HG02884 (cell line): ENCODE measurements around the gene NECTIN1.

Experiments used
- ATAC-seq: cut with Tn5 transposase; IDR thresholded peaks from one replicate; pipeline ENCODE4 v1.9.1; 2021; ENCODE audit warnings: mild to moderate bottlenecking, moderate library complexity; ENCODE audit not compliant: unreplicated experiment

Gene NECTIN1

DNA sequence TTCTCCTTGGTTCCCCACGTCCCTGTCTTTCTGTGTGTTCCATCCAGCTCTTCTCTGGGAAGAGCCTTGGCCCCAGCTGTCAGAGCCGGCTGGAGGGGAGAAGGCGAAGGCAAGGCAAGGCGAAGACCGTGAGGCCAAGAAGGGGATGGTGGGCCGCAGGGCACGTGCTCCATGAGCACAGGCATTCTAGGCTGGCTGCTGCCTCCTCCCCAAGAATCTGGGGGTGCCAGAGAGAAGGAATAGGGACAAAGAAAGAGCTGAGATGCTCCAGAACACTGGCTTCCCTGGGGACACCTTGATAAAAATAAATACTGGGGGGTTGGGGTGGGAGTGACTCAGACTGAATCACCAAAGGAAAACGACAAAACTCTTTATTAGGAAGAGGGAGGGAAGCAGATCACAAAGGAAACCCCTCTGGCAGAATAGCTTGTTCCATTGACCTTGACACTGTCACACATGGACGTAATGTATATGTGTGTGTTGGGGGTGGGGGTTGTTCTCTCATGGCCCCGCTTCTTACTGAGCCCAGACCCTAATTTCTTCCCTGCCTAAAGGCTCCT, 52.5 kb downstream of the NECTIN1 start:
- no peak for ATAC-seq

DNA sequence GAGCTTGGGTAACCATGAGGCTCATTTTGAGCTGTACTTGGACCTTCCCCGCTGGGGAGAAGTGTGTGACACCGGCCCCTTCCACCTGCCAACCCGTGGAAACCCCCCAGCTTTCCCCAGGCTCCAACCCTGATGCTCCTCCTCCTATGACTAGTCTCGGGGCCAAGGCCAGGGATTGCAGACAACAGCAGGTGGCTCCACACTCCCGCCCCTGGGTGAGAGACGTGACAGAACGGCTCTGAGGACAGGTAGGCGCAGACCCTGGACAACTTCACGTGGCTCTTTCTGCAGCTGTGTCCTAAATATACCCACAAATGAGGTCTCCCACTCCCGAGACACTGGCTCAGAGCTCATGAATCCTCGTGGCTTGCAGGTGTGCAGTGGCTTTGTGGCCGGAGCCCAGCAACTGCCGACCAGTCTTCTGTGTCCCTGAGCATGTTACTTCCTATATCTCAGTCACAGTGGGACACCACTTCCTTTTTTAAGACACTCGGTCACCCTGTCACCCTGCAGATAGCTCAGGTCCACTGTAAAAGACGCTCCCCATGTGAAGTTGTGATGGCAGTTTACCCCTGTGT, 55.2 kb downstream of the NECTIN1 start:
- peak; percentile 85 for ATAC-seq

DNA sequence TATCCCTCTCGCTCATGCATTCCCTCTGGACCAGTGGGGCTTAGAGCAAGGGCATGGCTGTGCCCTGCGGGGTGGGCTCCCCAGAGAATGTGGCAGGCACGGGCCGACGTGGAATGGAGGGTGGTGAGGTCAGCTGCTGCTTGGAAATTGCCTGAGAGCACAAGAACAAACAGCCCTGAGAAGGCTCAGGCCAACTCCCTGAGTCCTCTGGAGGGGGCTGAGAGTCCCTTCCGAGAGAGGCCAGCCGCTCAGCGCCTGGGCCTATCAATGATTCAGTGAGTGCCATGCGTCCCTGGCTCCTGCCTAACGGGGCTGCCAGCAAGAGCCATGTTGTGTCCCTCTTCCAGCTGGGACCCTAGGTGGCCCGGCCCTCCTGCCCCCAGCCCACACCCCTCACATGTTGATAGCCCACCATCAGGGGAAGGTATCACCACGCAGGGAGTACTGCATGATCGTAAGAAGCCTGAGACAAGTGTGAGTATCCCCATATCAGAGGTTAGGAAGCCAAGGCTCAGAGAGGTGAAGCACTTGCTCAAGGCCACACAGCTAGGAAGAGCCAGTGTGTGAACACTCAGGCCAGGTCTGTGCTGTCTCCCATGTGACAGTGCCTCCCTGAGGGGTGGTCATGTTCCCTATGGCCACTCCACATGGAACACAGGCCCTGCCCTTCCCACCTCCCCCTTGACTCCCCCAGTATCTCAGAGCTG, 55.8 kb downstream of the NECTIN1 start:
- peak; percentile 21 for ATAC-seq

DNA sequence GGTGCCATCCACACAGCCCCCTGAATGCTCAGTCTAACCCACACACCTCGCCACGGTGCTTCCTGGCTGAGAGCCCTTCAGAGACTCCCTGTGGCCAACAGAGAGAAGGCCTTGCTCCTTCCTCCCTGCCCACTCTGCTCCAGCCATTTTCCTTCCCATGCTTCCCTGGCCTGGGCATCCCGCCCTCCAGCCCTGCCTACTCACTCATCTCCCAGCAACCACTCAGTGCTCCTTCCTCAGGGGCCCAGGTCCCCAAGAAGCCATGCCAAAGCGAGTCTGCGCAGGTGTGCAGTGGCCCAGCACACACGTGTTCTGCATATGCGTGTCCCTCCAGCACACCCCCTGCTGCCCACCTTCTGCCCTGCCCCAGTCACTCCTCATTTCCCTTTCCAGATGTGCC, 56.4 kb downstream of the NECTIN1 start:
- no peak for ATAC-seq

DNA sequence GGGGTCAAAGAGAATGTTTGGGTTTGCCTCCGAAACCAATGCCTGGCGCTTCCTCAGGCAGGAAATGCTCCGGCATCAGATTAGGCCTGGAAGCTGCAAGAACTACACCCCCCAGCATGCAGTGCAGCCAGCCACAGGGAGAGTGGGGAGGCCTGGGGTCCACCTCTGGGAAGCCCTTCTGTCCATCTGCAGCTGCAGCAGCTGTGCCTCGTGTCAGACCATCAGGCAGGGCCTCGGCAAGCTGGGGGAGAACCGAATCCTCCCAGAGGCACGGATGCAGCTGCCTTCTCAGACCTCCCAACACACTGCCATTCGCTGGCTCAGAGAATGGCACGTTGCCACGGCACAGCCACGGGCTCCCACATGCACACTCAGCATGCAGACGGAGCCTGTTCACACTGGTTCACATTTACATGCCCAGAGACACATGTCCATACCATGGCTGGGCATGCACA, 57.4 kb downstream of the NECTIN1 start:
- no peak for ATAC-seq

DNA sequence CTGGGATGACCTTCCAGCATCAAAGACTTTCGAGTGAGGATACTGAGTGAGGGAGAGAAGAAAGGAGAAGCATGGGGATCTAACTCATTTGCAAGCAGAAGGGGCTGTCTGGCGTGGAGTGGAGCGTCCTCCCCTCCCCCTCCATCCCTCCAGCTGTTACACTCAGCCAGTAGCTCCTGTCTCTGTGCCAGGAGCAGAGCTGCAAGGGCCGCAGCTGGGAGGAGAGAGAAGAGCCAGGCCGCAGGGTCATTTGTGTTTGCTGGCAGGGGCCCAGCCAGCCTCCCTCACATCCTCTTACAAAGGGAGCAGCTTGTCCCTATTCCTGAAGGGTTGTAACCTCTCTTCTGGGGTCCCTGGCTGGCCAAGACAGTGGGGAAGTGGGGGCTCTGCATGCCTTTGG, 57.9 kb downstream of the NECTIN1 start:
- ATAC-seq, result no peak

DNA sequence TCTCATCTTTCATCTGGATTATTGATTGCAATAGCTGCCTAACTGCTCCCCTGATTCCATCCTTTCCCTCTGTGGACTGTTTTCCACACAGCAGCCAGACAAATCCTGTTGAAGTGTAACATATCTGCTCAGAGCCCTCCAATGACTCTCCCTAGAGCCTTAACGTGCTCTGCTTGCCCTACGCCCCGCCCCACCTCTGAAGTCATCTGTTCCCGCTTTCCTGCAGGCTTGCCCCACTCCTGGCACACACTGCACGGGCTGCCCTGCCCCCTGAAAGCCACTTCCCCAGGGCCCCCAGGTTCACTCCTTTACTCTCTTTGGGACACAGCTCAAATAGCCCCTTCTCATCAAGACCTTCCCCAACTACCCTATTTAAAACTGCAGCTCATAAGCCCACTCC, 59.5 kb downstream of the NECTIN1 start:
- ATAC-seq, result no peak

DNA sequence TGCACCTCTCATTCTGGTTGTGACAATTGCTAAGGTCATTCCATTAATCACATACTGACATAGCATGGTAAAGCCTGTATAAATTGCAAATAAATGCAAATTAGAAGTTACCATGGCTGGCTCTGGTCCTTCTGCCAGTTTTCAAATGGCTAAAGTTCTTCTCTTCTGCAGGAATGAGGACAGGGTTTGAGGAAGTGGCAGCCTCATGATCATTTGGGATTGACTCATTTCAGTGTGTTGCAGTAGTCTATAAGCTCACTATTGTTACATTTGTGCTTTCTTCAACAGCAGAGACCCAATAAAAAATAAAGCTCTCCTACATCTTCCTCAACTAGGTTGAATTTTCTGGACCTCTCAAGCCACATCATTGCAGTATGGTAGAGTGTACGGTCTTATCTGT, 60.3 kb downstream of the NECTIN1 start:
- ATAC-seq, result no peak

DNA sequence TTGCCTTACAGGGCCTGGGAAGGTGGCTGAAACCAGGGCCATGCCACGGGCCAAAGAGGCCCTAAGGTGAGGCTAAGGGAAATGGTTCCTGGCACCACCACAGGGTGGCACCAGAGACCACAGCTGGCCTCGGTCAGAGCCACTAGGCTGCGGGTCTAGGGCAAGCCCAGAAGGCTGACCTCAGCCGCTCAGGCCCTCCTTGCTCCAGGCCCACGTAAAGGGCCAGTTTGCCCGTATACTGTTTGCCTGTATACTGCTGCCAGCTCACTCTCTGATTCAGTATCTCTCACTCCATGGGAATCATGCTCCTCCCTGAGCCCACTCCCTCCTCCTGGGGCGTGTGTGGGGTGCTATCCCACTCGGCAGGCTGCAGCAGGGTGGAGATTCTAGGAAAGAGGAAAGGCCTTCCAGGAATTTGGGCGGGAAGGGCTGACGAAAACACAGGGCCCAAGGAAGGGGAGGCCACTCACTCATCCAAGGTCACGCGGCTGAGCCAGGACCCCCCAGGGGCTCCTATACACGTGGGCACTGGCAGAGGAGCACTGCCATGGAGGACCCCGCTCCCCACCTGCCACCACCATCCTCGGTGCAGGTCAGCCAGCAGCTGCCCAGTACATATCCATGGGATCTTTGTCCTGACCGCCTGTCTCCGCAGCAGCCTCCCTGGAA, 62.4 kb downstream of the NECTIN1 start:
- ATAC-seq, result peak; percentile 60

DNA sequence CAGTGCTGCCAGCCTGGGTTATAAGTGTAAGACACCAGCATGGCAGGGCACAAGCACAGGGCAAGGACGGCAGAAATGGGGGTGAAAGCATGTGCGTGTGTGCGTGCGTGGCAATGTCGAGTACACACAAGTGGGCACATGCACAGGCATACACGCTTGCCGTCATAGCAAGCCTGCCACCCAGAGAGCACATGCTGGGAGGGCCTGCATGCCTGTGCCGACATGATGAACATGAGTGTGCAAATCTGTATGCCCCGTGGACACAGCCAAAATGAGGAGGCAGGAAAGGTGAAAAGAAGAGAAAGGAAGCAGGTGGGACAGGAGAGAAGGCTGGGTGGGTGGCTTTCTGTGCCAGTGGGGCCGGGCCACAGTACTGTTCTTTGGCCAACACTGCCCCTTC, 62.9 kb downstream of the NECTIN1 start:
- ATAC-seq, result no peak

DNA sequence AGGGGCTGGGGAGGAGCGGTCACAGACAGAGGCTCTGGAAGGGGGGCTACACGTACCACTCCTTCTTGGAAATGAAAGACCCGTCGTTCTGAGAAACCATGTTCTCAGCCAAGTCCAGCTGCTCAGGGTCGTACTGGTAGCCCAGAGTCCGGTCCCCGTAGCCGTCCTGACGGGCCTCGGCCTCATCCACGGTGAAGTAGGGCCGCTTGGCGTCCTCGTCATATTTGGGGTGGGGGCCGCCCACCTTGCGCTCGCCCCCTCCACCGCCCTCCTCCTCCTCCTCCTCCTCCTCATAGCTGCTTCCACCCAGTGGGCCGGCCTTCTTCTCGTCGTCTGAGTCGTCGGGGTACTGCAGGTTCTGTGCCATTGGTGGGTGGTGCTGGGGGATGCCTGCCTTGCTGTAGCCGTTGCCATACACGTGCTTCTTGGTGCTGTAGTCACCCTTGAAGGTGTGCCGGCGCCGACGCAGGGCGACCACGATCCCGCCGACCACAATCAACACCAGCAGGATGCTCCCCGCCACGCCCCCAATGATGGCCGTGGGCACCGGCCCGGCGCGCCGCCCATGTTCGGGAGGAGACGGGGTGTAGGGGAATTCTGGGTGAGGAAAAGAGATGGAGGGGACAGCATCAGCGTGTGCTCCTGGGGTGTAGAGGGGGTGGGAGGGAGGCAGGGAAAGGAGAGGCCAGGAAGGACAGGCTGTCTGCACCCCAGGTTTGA, 64.1 kb downstream of the NECTIN1 start:
- ATAC-seq, result no peak

DNA sequence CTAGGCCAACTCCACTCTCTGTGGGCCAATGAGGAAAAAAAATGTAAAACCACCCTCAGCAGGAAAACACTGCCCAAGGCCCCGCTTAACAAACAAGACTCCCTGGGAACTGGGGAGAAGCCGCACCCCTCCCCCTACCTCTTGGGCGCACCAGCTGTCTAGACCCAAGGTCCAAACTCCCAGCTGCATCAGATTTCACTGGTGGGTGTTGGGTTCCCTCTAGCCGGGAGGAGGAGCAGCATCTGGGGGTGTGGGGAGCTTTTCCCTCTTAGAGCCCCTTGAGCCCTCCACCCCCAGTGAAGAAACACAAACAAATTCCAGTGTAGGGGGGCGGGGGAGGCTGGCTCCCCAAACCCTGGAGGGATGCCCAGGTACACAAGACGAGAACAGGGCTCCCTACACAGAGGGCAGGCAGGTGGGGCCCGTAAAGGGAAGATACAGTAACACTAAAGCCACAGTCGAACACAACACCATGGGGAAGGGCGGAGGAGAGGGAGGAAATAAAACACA, 64.9 kb downstream of the NECTIN1 start:
- ATAC-seq, result no peak

DNA sequence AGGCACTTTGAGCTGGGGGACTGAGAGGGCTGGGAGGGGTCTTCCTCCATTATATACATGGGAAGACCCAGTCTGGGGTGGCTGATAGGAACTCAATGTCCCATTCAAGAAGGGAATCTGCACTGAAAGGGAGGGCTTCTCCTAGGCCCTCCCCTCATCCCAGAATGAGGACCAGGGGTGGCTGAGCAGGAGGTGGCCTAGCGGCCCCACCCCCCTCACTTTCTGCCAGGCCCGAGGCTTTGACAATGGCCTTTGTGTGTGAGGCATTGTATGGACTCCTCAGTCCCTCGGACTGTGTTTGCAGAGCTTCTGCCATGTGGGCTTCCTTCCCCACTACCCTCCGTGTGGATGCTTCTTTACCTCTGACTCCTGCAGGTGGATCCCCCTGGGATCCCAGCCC, 65.7 kb downstream of the NECTIN1 start:
- no peak for ATAC-seq

DNA sequence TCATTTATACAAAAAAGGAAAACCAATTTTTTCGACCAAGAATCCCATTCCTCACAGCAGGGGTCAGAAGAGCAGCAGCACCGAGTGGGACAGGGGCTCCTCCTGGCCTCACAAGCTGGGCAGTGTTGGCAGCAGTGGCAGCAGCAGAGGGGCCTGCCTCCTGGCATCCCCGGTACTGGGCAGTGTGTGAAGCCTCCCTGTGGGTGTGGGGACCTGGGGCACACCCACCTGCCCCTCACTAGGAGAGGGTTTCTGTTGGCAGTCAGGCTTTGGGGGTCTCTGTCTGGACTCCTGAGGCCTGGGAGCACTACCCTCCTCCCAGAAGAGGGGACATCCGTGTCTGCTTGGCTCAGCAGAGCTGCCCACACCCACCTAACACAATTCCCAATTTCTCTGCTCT, 67.8 kb downstream of the NECTIN1 start:
- ATAC-seq, result no peak

DNA sequence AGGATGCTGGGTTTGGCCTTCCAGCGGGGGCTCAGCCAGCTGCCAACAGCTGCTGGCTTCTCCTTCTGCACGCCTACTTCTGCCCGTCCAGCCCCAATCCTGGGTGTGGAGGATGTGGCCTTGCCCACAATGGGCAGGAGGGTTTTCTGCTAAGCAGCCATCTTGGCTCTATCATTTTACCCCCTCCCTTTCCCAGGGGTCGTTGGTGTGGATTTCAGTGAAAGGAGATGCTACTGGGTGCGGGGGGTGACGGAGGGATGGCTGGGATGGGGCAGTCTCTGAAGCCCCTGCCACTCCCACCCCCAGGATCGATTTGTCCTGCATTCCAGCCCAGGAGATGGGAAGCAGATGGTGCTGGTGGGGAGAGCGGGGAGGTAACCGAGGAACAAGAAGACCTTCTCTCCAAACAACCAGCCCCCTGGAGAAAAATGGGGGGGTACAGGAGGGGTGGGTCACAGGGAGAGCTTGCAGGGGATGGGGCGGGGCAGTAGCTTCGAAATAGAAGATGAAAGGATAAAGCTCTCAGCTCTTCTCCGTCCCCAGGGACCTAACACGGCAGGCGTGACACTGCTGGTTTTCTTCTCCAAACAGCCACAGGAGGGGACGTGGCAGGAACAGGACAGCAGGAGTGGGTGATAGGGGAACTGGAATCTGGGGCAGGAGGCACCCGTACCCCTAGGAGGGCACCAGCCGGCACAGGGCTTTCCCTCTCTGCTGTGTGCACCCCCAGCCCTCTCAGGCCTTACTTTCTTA, 68.9 kb downstream of the NECTIN1 start:
- no peak for ATAC-seq

DNA sequence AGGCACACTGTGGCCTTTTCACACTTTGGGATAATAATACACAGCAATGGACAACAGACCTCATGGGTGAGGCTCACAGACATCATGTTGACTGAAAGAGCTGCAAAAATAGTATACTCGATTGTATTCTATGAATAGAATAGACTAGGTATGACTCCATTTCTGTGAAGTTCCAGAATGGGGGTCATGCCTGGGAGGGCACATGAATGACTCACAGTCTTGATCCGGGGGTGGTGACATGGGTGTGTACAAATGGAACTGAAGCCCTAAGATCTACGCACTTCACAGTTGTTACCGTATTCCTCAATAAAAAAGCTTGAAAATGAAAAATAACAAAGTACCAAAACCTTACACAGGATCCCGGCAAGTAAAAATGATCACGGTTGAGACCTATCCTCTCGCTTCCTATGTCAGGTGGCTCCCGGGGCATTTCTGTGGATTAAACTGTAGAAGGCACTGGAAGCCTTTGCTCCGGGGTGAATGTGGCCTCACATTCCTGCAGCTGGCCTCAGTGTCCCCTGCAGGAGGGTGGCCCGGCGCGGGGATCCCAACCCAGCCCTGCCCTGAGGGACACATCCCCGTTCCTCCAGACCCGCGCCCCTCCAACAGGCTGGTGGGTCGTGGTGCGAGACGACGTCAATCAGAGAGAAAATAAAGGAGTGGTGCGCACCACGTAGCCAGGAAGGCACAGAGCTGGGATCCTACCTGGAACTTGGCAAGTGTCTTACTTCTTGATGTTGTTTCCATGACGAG, 75.9 kb downstream of the NECTIN1 start:
- ATAC-seq, result no peak

DNA sequence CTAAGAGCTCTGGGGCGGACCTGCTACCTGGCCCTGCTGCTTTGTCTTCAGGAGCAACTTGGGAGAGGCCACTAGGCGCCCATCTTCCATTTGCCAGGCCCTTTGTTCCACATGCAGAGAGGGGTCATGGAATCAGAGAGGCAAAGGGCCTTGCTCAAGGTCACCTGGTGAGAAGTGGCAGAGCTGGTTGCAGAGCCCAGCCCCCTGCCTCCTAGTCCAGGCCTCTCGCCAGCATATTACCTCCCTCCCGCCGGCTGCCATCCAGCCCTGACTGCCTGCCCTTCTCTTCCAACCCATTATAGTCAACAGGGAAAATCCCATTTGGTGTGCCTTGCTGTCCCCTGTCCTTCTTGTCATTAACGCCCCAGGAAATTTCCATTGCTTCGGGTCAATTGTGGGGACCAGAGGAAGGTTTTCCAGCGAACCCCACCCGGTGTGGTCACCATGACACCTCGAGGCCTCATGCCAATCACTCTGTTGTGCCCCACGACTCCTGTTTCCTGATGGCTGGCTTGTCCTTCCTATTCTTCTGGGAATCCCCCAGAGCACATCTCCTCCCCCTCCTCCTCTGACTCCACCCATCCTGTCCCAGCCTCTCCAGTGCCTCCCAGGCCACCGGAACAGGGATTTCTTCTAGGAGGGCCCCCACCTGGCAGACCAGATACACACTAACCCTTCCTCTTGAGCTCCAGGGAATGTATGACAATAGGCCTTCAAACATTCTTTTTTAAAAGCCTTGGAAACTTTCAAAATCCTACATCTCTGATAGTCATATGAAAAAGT, 77.0 kb downstream of the NECTIN1 start:
- no peak for ATAC-seq

DNA sequence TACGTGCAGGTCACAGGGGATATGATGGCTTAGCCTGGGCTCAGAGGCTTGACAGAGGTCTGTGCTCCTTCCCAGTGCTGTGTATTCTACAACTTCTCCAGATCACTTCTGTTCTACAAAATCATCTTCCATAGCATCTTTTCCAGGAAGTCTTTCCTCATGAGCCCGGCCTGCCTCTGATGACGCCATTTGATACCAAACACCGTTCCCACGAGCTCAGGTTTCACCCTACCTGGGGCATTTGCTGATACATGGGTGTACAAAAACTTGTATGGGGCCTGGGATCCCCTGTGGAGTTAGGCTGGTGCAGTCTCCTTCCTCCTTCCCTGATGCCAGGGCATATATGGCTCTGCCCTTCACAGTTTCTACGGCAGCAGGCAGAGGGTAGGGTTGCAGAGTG, 78.7 kb downstream of the NECTIN1 start:
- ATAC-seq, result no peak

DNA sequence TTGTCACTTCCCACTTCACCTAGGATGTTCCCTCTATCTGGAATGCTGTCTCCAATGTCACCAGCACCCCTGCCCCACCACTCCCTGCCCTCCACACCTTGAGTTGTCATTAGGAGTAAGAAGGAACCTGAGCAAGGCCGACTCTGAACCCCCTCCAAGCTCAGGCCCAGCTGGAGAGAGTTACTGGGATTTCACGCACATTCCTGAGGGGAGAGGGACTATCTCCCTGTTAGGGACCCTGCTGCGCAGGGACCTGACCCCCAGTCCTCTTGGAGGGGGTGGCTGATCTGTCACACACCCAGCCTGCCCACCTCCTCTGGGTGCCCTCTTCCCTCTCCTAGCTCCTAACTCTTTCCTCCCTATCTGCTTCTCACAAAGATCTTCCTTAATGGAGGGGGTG, 81.7 kb downstream of the NECTIN1 start:
- ATAC-seq, result no peak
